SK-N-SH treated with all-trans-retinoic acid at 6 μM for 48 hours (cell line): Measurements from ENCODE around the gene PTBP3.

ENCODE experiments used
- ATAC-seq: fragments of 200-7000 bp; cut with Tn5 transposase; 3 replicates; pipeline ENCODE4 v1.9.1; 2020; ENCODE audit warnings: mild to moderate bottlenecking, moderate library complexity
- ARNTL ChIP-seq: fragments of 450-650 bp; formaldehyde crosslinking; IDR thresholded peaks from 2 replicates; pipeline ENCODE4 v1.5.0; 2020; ENCODE audit warnings: low read depth, mild to moderate bottlenecking, moderate library complexity, borderline replicate concordance
- BACH2 ChIP-seq: fragments of 250-450 bp; sonication (Bioruptor Pico); IDR thresholded peaks from 2 replicates; pipeline ENCODE4 v1.9.0; 2021; ENCODE audit warnings: mild to moderate bottlenecking, borderline replicate concordance
- CSDC2 ChIP-seq: fragments of 250-450 bp; sonication (Bioruptor Pico); IDR thresholded peaks from 2 replicates; pipeline ENCODE4 v1.5.0; 2020; ENCODE audit warnings: mild to moderate bottlenecking, moderate library complexity
- ESRRG ChIP-seq: fragments of 250-450 bp; sonication (Bioruptor Pico); IDR thresholded peaks from 2 replicates; pipeline ENCODE4 v1.6.1; 2021; ENCODE audit warnings: mild to moderate bottlenecking
- GLIS3 ChIP-seq: fragments of 250-450 bp; sonication (Bioruptor Pico); IDR thresholded peaks from 2 replicates; pipeline ENCODE4 v1.5.0; 2020; ENCODE audit warnings: mild to moderate bottlenecking, moderate library complexity
- ISL1 ChIP-seq: fragments of 250-450 bp; sonication (Bioruptor Pico); IDR thresholded peaks from 2 replicates; pipeline ENCODE4 v2.1.2; 2022; ENCODE audit warnings: mild to moderate bottlenecking, moderate library complexity
- OSR1 ChIP-seq: fragments of 250-450 bp; sonication (Bioruptor Pico); IDR thresholded peaks from 2 replicates; pipeline ENCODE4 v1.8.0; 2022; ENCODE audit warnings: moderate library complexity, mild to moderate bottlenecking, inconsistent platforms
- RARB ChIP-seq: fragments of 250-450 bp; sonication (Bioruptor Pico); IDR thresholded peaks from 2 replicates; pipeline ENCODE4 v1.8.0; 2021; ENCODE audit warnings: mild to moderate bottlenecking, moderate library complexity
- SNAI2 ChIP-seq: fragments of 250-450 bp; sonication (Bioruptor Pico); IDR thresholded peaks from 2 replicates; pipeline ENCODE4 v1.5.0; 2020; ENCODE audit warnings: mild to moderate bottlenecking, moderate library complexity
- TCF4 ChIP-seq: fragments of 250-450 bp; sonication (Bioruptor Pico); IDR thresholded peaks from 2 replicates; pipeline ENCODE4 v1.8.0; 2021; ENCODE audit warnings: mild to moderate bottlenecking, moderate library complexity, borderline replicate concordance
- TOX ChIP-seq: fragments of 250-450 bp; sonication (Bioruptor Pico); IDR thresholded peaks from 2 replicates; pipeline ENCODE4 v1.8.0; 2021; ENCODE audit warnings: mild to moderate bottlenecking, moderate library complexity, borderline replicate concordance
- ZFP3 ChIP-seq: fragments of 250-450 bp; sonication (Bioruptor Pico); IDR thresholded peaks from 2 replicates; pipeline ENCODE4 v1.5.0; 2020; ENCODE audit warnings: mild to moderate bottlenecking, moderate library complexity
- ZFP30 ChIP-seq: fragments of 450-650 bp; formaldehyde crosslinking; IDR thresholded peaks from 2 replicates; pipeline ENCODE4 v1.5.0; 2022; ENCODE audit warnings: mild to moderate bottlenecking, moderate library complexity
- ZNF565 ChIP-seq: fragments of 450-650 bp; formaldehyde crosslinking; conservative IDR thresholded peaks from 2 replicates; pipeline ENCODE4 v1.5.0; 2020; ENCODE audit warnings: low read depth, mild to moderate bottlenecking, moderate library complexity
- ZNF70 ChIP-seq: fragments of 450-650 bp; formaldehyde crosslinking; IDR thresholded peaks from 2 replicates; pipeline ENCODE4 v1.5.0; 2020; ENCODE audit warnings: mild to moderate bottlenecking, moderate library complexity
- ZNF8 ChIP-seq: fragments of 450-650 bp; formaldehyde crosslinking; IDR thresholded peaks from 2 replicates; pipeline ENCODE4 v1.5.0; 2020; ENCODE audit warnings: mild to moderate bottlenecking, moderate library complexity
- TF ChIP-seq, protein P1 (sequence below): fragments of 250-450 bp; sonication (Bioruptor Pico); IDR thresholded peaks from 2 replicates; pipeline ENCODE4 v1.8.0; 2020; ENCODE audit warnings: mild to moderate bottlenecking, moderate library complexity, borderline replicate concordance
- TF ChIP-seq, protein P2 (sequence below): fragments of 250-450 bp; sonication (Bioruptor Pico); IDR thresholded peaks from 2 replicates; pipeline ENCODE4 v1.5.0; 2020; ENCODE audit warnings: mild to moderate bottlenecking, moderate library complexity
- TF ChIP-seq, protein P3 (sequence below): fragments of 250-450 bp; sonication (Bioruptor Pico); IDR thresholded peaks from 2 replicates; pipeline ENCODE4 v1.5.1; 2020; ENCODE audit warnings: low read depth, mild to moderate bottlenecking, moderate library complexity
- TF ChIP-seq, protein P4 (sequence below): fragments of 250-450 bp; sonication (Bioruptor Pico); IDR thresholded peaks from 2 replicates; pipeline ENCODE4 v1.5.1; 2021; ENCODE audit warnings: mild to moderate bottlenecking, moderate library complexity

The PTBP3 gene

DNA sequence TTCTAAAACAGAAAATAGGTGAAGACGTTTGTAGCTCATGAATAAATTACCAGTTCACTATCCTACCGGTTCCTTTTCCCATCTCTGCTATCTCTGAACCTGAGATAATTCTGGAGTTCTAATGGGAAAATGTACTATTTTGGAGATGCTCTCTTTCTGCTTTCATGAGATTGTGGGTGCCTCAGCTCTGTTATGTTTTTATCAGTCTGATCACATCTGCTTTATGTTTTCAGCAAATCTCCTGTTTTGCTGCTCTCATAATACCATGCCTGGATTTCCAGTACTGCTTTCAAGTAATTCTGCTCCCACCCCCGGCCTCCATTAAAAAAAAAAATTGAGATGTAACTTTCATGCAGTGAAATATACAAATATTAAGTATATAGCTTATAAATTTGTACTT is 149.2 kb downstream of the PTBP3 start:
- no peak for ATAC-seq

DNA sequence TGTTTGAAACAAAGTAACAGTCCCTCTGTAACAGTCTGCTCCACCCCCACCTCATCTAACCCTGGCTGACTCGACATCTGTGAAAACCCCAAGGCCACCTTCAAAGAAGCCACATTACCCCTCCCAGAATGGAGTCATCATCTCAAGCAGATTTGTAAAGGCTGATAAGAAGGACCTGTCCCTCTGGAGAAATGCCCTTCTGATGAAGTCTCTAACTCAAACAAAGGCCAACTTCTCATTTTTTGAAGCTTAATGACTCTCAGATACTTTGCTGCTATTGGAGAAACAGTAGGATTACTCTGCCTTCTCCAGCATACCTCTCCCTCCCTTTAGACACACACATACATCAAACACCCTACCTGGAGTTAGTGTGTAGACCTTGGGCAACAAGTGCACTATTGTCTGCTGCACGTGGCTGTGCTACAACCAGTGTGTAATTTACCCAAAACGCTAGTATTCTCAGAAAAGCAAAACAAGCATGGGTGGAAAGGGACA is 153.0 kb downstream of the PTBP3 start:
- no peak for TF ChIP-seq ZFP3 (CRISPR knock-in tag)
- ATAC-seq = no peak; the same call in 2 of the 3 replicates

More for the DNA sequence above, 149.2 kb downstream of the PTBP3 start:
- TF ChIP-seq TCF4 (CRISPR knock-in tag) = peak; percentile 36; the same call in 1 of the 2 replicates
- TF ChIP-seq ZNF8 (CRISPR knock-in tag) = no peak
- TF ChIP-seq, all 23 proteins: peak for 1

DNA sequence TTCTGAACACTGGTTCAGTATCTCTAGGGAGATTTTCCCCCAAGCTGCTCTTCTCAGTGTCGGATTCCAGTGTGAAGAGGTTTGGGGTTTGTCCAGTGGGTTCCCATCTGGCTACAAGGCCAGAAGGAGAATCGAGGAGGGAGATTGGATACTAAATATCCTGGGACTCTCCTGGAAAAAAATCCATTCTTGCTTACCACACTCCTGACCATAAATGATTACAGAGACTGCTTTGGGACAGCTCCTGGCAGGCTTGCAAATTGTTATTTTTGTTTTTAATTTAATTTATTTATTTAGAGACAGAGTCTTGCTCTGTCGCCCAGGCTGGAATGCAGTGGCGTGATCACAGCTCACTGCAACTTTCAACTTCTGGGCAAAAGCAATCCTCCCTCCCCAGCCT is 153.6 kb downstream of the PTBP3 start:
- ATAC-seq = no peak
- no peak for TF ChIP-seq ZFP30 (CRISPR knock-in tag)
- no peak for TF ChIP-seq SNAI2
- TF ChIP-seq ARNTL (CRISPR knock-in tag) = no peak
- no peak for TF ChIP-seq CSDC2
- no peak for TF ChIP-seq BACH2 (CRISPR knock-in tag)
- TF ChIP-seq ISL1 (CRISPR knock-in tag) = no peak
- no peak for TF ChIP-seq ESRRG (CRISPR knock-in tag)
- TF ChIP-seq, protein P1, sequence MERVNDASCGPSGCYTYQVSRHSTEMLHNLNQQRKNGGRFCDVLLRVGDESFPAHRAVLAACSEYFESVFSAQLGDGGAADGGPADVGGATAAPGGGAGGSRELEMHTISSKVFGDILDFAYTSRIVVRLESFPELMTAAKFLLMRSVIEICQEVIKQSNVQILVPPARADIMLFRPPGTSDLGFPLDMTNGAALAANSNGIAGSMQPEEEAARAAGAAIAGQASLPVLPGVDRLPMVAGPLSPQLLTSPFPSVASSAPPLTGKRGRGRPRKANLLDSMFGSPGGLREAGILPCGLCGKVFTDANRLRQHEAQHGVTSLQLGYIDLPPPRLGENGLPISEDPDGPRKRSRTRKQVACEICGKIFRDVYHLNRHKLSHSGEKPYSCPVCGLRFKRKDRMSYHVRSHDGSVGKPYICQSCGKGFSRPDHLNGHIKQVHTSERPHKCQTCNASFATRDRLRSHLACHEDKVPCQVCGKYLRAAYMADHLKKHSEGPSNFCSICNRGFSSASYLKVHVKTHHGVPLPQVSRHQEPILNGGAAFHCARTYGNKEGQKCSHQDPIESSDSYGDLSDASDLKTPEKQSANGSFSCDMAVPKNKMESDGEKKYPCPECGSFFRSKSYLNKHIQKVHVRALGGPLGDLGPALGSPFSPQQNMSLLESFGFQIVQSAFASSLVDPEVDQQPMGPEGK (CRISPR knock-in tag) = no peak
- no peak for TF ChIP-seq ZNF8 (CRISPR knock-in tag)
- TF ChIP-seq OSR1 (CRISPR knock-in tag) = no peak
- no peak for TF ChIP-seq ZNF70 (CRISPR knock-in tag)
- TF ChIP-seq, protein P2, sequence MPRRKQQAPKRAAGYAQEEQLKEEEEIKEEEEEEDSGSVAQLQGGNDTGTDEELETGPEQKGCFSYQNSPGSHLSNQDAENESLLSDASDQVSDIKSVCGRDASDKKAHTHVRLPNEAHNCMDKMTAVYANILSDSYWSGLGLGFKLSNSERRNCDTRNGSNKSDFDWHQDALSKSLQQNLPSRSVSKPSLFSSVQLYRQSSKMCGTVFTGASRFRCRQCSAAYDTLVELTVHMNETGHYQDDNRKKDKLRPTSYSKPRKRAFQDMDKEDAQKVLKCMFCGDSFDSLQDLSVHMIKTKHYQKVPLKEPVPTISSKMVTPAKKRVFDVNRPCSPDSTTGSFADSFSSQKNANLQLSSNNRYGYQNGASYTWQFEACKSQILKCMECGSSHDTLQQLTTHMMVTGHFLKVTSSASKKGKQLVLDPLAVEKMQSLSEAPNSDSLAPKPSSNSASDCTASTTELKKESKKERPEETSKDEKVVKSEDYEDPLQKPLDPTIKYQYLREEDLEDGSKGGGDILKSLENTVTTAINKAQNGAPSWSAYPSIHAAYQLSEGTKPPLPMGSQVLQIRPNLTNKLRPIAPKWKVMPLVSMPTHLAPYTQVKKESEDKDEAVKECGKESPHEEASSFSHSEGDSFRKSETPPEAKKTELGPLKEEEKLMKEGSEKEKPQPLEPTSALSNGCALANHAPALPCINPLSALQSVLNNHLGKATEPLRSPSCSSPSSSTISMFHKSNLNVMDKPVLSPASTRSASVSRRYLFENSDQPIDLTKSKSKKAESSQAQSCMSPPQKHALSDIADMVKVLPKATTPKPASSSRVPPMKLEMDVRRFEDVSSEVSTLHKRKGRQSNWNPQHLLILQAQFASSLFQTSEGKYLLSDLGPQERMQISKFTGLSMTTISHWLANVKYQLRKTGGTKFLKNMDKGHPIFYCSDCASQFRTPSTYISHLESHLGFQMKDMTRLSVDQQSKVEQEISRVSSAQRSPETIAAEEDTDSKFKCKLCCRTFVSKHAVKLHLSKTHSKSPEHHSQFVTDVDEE (CRISPR knock-in tag) = no peak
- TF ChIP-seq RARB = no peak
- no peak for TF ChIP-seq ZNF565
- no peak for TF ChIP-seq TCF4 (CRISPR knock-in tag)
- no peak for TF ChIP-seq GLIS3 (CRISPR knock-in tag)
- TF ChIP-seq, protein P3, sequence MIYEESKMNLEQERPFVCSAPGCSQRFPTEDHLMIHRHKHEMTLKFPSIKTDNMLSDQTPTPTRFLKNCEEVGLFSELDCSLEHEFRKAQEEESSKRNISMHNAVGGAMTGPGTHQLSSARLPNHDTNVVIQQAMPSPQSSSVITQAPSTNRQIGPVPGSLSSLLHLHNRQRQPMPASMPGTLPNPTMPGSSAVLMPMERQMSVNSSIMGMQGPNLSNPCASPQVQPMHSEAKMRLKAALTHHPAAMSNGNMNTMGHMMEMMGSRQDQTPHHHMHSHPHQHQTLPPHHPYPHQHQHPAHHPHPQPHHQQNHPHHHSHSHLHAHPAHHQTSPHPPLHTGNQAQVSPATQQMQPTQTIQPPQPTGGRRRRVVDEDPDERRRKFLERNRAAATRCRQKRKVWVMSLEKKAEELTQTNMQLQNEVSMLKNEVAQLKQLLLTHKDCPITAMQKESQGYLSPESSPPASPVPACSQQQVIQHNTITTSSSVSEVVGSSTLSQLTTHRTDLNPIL (CRISPR knock-in tag) = no peak
- TF ChIP-seq TOX (CRISPR knock-in tag) = no peak

DNA sequence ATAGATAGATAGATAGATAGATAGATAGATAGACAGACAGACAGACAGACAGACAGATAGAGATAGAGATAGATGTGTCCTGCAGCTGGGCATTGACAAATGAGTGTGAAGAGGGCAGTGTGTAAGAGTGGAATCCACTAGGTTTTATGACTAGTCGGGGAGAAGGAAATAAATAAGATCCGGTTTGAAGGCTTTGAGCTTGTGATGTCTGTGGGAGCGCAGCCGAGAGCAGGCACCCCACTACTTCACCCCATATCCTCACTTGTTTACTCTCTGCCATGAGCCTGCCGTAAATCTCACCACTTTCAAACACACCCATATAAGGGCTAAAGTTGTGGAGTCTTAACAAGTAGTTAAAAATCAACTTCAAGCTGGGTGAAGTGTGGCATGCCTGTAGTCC is 156.9 kb downstream of the PTBP3 start:
- TF ChIP-seq ZFP3 (CRISPR knock-in tag) = no peak
- no peak for TF ChIP-seq ZFP30 (CRISPR knock-in tag)
- no peak for TF ChIP-seq ARNTL (CRISPR knock-in tag)
- no peak for TF ChIP-seq ESRRG (CRISPR knock-in tag)
- TF ChIP-seq GLIS3 (CRISPR knock-in tag) = no peak
- TF ChIP-seq, protein P1 (CRISPR knock-in tag) = no peak
- no peak for TF ChIP-seq TOX (CRISPR knock-in tag)
- TF ChIP-seq ZNF70 (CRISPR knock-in tag) = no peak
- no peak for TF ChIP-seq SNAI2
- TF ChIP-seq, protein P4, sequence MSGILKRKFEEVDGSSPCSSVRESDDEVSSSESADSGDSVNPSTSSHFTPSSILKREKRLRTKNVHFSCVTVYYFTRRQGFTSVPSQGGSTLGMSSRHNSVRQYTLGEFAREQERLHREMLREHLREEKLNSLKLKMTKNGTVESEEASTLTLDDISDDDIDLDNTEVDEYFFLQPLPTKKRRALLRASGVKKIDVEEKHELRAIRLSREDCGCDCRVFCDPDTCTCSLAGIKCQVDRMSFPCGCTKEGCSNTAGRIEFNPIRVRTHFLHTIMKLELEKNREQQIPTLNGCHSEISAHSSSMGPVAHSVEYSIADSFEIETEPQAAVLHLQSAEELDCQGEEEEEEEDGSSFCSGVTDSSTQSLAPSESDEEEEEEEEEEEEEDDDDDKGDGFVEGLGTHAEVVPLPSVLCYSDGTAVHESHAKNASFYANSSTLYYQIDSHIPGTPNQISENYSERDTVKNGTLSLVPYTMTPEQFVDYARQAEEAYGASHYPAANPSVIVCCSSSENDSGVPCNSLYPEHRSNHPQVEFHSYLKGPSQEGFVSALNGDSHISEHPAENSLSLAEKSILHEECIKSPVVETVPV = no peak
- no peak for TF ChIP-seq TCF4 (CRISPR knock-in tag)
- ATAC-seq = no peak
